GM12873 (cell line): ENCODE data around the gene BLOC1S2.

ENCODE experiments used
- CTCF ChIP-seq: IDR thresholded peaks from 2 replicates; pipeline ENCODE4 v1.5.1; 2012; ENCODE audit warnings: low read depth, mild to moderate bottlenecking, moderate library complexity, low read length, control low read depth; ENCODE audit not compliant: insufficient read depth; ENCODE audit errors: missing control alignments

Gene BLOC1S2

GRCh38 chr10:100248820-100249219 is 37.7 kb downstream of the BLOC1S2 start:
- TF ChIP-seq CTCF, result no peak

DNA sequence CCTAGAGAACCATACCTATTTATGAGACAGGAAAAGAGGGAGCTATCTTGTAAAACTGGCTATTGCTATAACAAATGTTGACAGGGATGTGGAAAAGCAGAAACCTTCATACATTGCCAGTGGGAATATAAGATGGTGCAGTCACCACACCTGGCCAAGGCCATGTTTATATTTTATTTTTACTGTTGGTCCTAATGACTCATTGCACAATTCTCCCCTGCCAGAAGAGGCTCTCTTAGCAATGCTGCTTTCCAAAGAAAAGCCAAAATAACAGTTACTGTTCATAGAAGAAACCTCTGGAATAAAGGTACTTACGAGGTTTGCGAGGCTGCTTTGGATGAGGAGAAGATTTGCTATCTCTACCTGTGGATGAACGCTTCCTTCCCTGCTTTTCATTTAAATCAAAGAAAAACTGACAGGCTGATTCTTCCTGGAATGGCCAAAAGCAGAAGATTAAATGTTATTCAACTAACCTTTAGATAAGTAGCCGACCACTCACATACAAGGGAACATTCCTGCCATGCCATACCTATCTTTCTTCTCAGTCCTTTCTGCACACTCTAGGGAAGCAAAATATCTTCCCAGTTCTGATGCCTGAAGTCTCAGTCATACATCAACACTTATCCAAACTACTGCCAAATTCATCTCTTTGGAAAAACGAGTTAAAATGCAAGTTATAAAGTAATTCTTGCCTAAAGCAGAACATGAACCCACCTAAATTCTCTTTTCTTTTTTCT is 40.8 kb downstream of the BLOC1S2 start:
- no peak for TF ChIP-seq CTCF

DNA sequence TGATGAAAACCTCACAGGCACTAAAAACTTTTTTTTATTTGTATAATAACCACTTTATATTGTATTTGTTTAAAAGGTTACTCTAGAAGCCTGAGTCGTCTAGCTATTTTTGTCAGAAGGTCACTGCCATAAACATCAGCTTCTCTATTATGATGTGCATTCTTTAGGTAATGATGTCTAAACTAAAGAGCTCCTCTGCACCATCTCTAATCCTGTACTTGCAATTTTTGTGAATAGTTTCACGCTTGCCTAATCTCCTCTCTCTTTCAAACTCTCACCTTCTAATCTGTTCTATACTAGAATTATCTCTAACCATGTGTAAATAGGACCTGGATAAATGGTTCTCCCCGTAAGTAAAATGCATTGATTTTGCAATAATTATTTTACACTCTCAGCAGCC is 46.6 kb downstream of the BLOC1S2 start:
- TF ChIP-seq CTCF, result no peak

DNA sequence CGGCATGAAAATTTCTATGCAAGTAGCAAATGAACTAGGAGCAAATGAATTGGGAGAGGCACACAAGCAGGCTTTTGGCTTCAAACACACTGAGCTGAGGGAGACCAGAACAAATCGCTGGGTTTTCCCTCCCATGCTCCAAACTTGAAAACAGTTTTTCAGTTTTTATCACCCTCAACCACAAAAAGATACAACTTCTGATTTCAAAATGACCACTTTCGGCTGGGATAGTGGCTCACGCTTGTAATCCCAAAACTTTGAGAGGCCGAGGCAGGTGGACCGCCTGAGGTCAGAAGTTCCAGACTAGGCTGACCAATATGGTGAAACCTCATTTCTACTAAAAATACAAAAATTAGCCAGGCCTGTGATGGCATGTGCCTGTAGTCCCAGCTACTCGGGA is 48.1 kb downstream of the BLOC1S2 start:
- TF ChIP-seq CTCF, result no peak

GRCh38 chr10:100232101-100232500 is 54.4 kb downstream of the BLOC1S2 start:
- TF ChIP-seq CTCF, result no peak

GRCh38 chr10:100229819-100230422 is 56.6 kb downstream of the BLOC1S2 start:
- no peak for TF ChIP-seq CTCF

- TF ChIP-seq CTCF, result no peak
Measured at GRCh38 chr10:100223879-100224278, 62.6 kb downstream of the BLOC1S2 start.
